ENCODE measurements around the gene B3GAT1.

The B3GAT1 gene

GRCh38 chr11:134441706-134442105 is 29.7 kb upstream of the B3GAT1 start:
- DNase-seq (ENCODE audit: low spot score): no peak

GRCh38 chr11:134441281-134441680 is 29.2 kb upstream of the B3GAT1 start:
- DNase-seq (ENCODE audit: low spot score): no peak

GRCh38 chr11:134440851-134441250 is 28.8 kb upstream of the B3GAT1 start:
- no peak for DNase-seq (ENCODE audit: low spot score)

- DNase-seq (ENCODE audit: low spot score): no peak
These were observed 26.8 kb upstream of the B3GAT1 start for GRCh38 chr11:134438542-134439537.

- DNase-seq (ENCODE audit: low spot score): no peak
These were observed 25.8 kb upstream of the B3GAT1 start for GRCh38 chr11:134437821-134438220.

GRCh38 chr11:134436781-134437180 is 24.7 kb upstream of the B3GAT1 start:
- DNase-seq (ENCODE audit: low spot score): no peak

- DNase-seq (ENCODE audit: low spot score): no peak
These were observed 21.8 kb upstream of the B3GAT1 start for GRCh38 chr11:134433806-134434205.

GRCh38 chr11:134433251-134433650 is 21.2 kb upstream of the B3GAT1 start:
- no peak for DNase-seq (ENCODE audit: low spot score)

- no peak for DNase-seq (ENCODE audit: low spot score)
These were observed 20.7 kb upstream of the B3GAT1 start for GRCh38 chr11:134432776-134433175.

GRCh38 chr11:134429106-134429505 is 17.1 kb upstream of the B3GAT1 start:
- no peak for DNase-seq (ENCODE audit: low spot score)

GRCh38 chr11:134425816-134426536 is 13.9 kb upstream of the B3GAT1 start:
- no peak for DNase-seq (ENCODE audit: low spot score)

- no peak for DNase-seq (ENCODE audit: low spot score)
These were observed 13.4 kb upstream of the B3GAT1 start for GRCh38 chr11:134425413-134425812.

GRCh38 chr11:134423106-134423505 is 11.1 kb upstream of the B3GAT1 start:
- no peak for DNase-seq (ENCODE audit: low spot score)

GRCh38 chr11:134417871-134418840 is 6.1 kb upstream of the B3GAT1 start:
- no peak for DNase-seq (ENCODE audit: low spot score)

GRCh38 chr11:134416726-134417125 is 4.7 kb upstream of the B3GAT1 start:
- no peak for DNase-seq (ENCODE audit: low spot score)

GRCh38 chr11:134414766-134415765 is 3.0 kb upstream of the B3GAT1 start:
- DNase-seq (ENCODE audit: low spot score): no peak

GRCh38 chr11:134413826-134414731 is 2.0 kb upstream of the B3GAT1 start:
- no peak for DNase-seq (ENCODE audit: low spot score)

- no peak for DNase-seq (ENCODE audit: low spot score)
These were observed 1.2 kb upstream of the B3GAT1 start for GRCh38 chr11:134413043-134413825.

GRCh38 chr11:134410766-134411165 is 1.3 kb downstream of the B3GAT1 start:
- no peak for DNase-seq (ENCODE audit: low spot score)
